GM12892 (cell line): Measurements from ENCODE around the gene GALNT2.

ENCODE experiments used
- POLR2A ChIP-seq: IDR thresholded peaks from 2 replicates; pipeline ENCODE4 v1.6.1; 2011; ENCODE audit warnings: low read depth, low read length, control low read depth
- POLR2AphosphoS5 ChIP-seq: IDR thresholded peaks from 2 replicates; pipeline ENCODE4 v1.6.1; 2011; ENCODE audit warnings: low read depth, low read length, control low read depth

GRCh38 chr1:230047114-230047865, 19.7 kb upstream of the GALNT2 start:
- TF ChIP-seq POLR2A: no peak
- TF ChIP-seq POLR2AphosphoS5: no peak
